NB4 (cell line): ENCODE results near the gene CLIC5.

ENCODE experiments used
- DNase-seq: peaks from one replicate; pipeline ENCODE4 v3.0.0; 2010; ENCODE audit warnings: low read depth
- H3K4me3 ChIP-seq: one replicate; pipeline ENCODE4 v1.5.1; 2011; ENCODE audit warnings: mild to moderate bottlenecking, low read depth, low read length, moderate library complexity
- CTCF ChIP-seq: IDR thresholded peaks from one replicate; pipeline ENCODE4 v1.5.1; 2012; ENCODE audit warnings: low read depth, low read length
- MYC ChIP-seq: IDR thresholded peaks from 2 replicates; pipeline ENCODE4 v1.6.1; 2011; ENCODE audit warnings: low read depth, low read length
- POLR2A ChIP-seq: IDR thresholded peaks from 2 replicates; pipeline ENCODE4 v1.6.1; 2011; ENCODE audit warnings: mild to moderate bottlenecking; ENCODE audit not compliant: insufficient read length; ENCODE audit errors: extremely low read depth
- TF ChIP-seq, protein P1 (sequence below): IDR thresholded peaks from 2 replicates; pipeline ENCODE4 v1.6.1; 2011; ENCODE audit warnings: low read depth, low read length

The CLIC5 gene

GRCh38 chr6:46015119-46015968, at the start of gene CLIC5:
Gene CLIC5 (minus strand): TSS chr6:46015860. CDS start chr6:46015542, 318 bp downstream.
- TF ChIP-seq CTCF (no peak), POLR2A (no peak), MYC (no peak)
- TF ChIP-seq, protein P1, sequence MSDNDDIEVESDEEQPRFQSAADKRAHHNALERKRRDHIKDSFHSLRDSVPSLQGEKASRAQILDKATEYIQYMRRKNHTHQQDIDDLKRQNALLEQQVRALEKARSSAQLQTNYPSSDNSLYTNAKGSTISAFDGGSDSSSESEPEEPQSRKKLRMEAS, result no peak
- no peak within 1 kb of the TSS for H3K4me3 ChIP-seq
- no peak for DNase-seq

GRCh38 chr6:46062991-46063390, 47.3 kb upstream of the CLIC5 start:
- no peak for DNase-seq
- TF ChIP-seq POLR2A, result no peak
- TF ChIP-seq, protein P1, result no peak
- no peak overlapping the region for H3K4me3 ChIP-seq

- TF ChIP-seq CTCF, result no peak
- no peak for TF ChIP-seq POLR2A
- TF ChIP-seq, protein P1, result no peak
- no peak for TF ChIP-seq MYC
- no peak for DNase-seq
Observed at GRCh38 chr6:46062312-46062711, 46.7 kb upstream of the CLIC5 start.

DNA sequence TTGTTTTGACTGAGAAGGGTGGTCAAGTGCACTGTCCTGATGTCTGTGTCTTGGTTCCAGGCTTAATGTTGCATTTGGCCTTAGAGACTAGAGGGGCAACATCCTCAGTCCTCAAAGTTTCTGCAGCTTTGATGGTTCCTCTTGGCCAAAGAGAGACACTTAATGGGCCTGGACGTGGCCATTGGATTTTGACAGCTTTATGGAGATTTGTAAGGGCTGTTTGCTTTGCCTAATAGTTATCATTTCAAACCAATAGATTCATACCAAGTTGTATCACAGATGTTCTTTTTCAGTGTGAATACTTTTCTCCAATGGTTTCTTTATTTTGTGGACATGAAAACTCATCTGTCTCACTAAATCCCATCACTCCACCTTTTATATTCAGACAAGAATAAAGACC, 45.8 kb upstream of the CLIC5 start:
- DNase-seq, result no peak
- no peak for TF ChIP-seq POLR2A
- TF ChIP-seq, protein P1, result no peak
- no peak overlapping the region for H3K4me3 ChIP-seq

More at GRCh38 chr6:46062312-46062711, 46.7 kb upstream of the CLIC5 start:
- H3K4me3 ChIP-seq, result no peak overlapping the region

- TF ChIP-seq, protein P1, result no peak
- TF ChIP-seq CTCF (no peak), POLR2A (no peak), MYC (no peak)
- DNase-seq, result peak; percentile 8
- no peak overlapping the region for H3K4me3 ChIP-seq
Observed at GRCh38 chr6:46059608-46060007, 43.9 kb upstream of the CLIC5 start.

- TF ChIP-seq POLR2A (no peak), MYC (no peak), CTCF (no peak)
- TF ChIP-seq, protein P1, result no peak
- no peak for DNase-seq
- no peak overlapping the region for H3K4me3 ChIP-seq
Observed at GRCh38 chr6:46058951-46059350, 43.3 kb upstream of the CLIC5 start.
